Measurements from ENCODE around the gene SRGAP1. TPM values are rescaled to one million over a fixed set of nuclear protein-coding genes. Genes with fewer than 3 reads are reported as not detected.

SRGAP1 gene
- total and polyA plus RNA-seq, 2 of the 8 experiments (the other 6 are each of a cell fraction or from before 2014, with no cell fraction given), result 3.2 to 7.3 TPM

GRCh38 chr12:63977441-63977840 lies 132.9 kb downstream of the SRGAP1 start:
- Histone ChIP-seq H2BK5ac (ENCODE audit: low read depth, low read length) (no peak overlapping the region), H3K23me2 (ENCODE audit: low read depth, low read length) (no peaks in the 10 kb centered on the region), H2BK120ac (replicated peaks; ENCODE audit: low read depth, low read length) (no peak overlapping the region), H3K9ac (replicated peaks in 1 of 4; ENCODE audit: extremely low read depth in 1 of 4, low read depth in 3 of 4, low read length in 3 of 4) (no peak overlapping the region), H2BK15ac (ENCODE audit: low read length) (no peak overlapping the region), H3K4me1 (replicated peaks in 1 of 4; ENCODE audit: control insufficient read depth in 3 of 4, insufficient read depth in 4 of 4, low read length in 3 of 4) (peaks cover 0 to 3% (median 2%) of the 10 kb centered on the region in 4 experiments; a peak in 2 of 7 replicates), H3K4ac (replicated peaks; ENCODE audit: insufficient read length, low read depth, low read length) (no peak overlapping the region), H4K8ac (ENCODE audit: extremely low read depth, insufficient read depth, low read length) (no peak overlapping the region), H3K23ac (ENCODE audit: insufficient read length) (no peak overlapping the region), H3K36me3 (ENCODE audit: control insufficient read depth in 2 of 4, insufficient read depth in 4 of 4, low read length in 3 of 4) (no peaks in the 10 kb centered on the region), H3K79me2 (ENCODE audit: control insufficient read depth in 1 of 2, insufficient read depth in 2 of 2, low read length in 2 of 2) (no peaks in the 10 kb centered on the region), H3K27me3 (replicated peaks in 1 of 4; ENCODE audit: control insufficient read depth in 3 of 4, extremely low read depth in 1 of 4, insufficient read depth in 3 of 4, low read length in 3 of 4) (no peaks in the 10 kb centered on the region), H2BK12ac (ENCODE audit: low read depth, low read length) (no peak overlapping the region), H3K18ac (ENCODE audit: extremely low read depth, low read length) (no peak overlapping the region), H2AFZ (ENCODE audit: low read length) (no peak overlapping the region), H3K14ac (ENCODE audit: insufficient read length) (no peak overlapping the region), H2AK5ac (ENCODE audit: low read depth, low read length) (no peak overlapping the region), H4K20me1 (replicated peaks in 1 of 2; ENCODE audit: control insufficient read depth in 1 of 2, insufficient read depth in 2 of 2, low read length in 2 of 2) (no peaks in the 10 kb centered on the region), H3K56ac (replicated peaks; ENCODE audit: insufficient read length, low read depth, low read length) (no peak overlapping the region), H4K5ac (ENCODE audit: insufficient read length, low read depth, low read length) (no peak overlapping the region), H3K4me3 (ENCODE audit: extremely low read depth in 1 of 4, insufficient read depth in 2 of 4, low read depth in 3 of 4, low read length in 4 of 4) (no peak overlapping the region), H4K91ac (replicated peaks; ENCODE audit: insufficient read length, low read length) (no peak overlapping the region), H2BK20ac (ENCODE audit: low read length) (no peak overlapping the region), H3K9me3 (ENCODE audit: insufficient read depth in 2 of 2, low read depth in 1 of 2, low read length in 1 of 2) (no peaks in the 10 kb centered on the region), H3K27ac (ENCODE audit: low read depth, low read length) (no peak overlapping the region), H3K79me1 (ENCODE audit: low read depth, low read length) (no peaks in the 10 kb centered on the region), H3K4me2 (ENCODE audit: insufficient read depth in 1 of 2, low read depth in 2 of 2, low read length in 2 of 2) (no peak overlapping the region)
- ChIA-PET CTCF (ENCODE audit: partially characterized antibody) (interaction anchor here (0.6 kb wide), 1 partner anchor 1303 kb away, joined by 3 read pairs; no protein-coding TSS in a partner anchor), POLR2A (ENCODE audit: partially characterized antibody) (interaction anchor here (0.7 kb wide), 1 partner anchor 55 kb away, joined by 3 read pairs; no protein-coding TSS in a partner anchor)
- 85% methylated on average over 4 of the region's 4 CpGs; no CpG with 5 or more reads in 1 of the 2 experiments for WGBS, 2 experiments (ENCODE audit: extremely low coverage in 1 of 2, insufficient coverage in 1 of 2, insufficient read length in 1 of 2, insufficient replicate concordance in 2 of 2, low coverage in 1 of 2, low lambda C conversion rate in 2 of 2, missing lambda C conversion rate in 1 of 2)
- DNase-seq (ENCODE audit: low read depth in 1 of 2, low spot score in 2 of 2) (no peak), FAIRE-seq (no peak)
- TF ChIP-seq SP4 (IDR thresholded peaks at IDR 0.05; ENCODE audit: low read length) (no peak), SIX5 (IDR thresholded peaks at IDR 0.05; ENCODE audit: low read depth, low read length) (no peak), EP300 (IDR thresholded peaks at IDR 0.05; ENCODE audit: borderline replicate concordance in 1 of 2, low read depth in 2 of 2, low read length in 2 of 2) (no peak), POLR2AphosphoS5 (IDR thresholded peaks at IDR 0.05; ENCODE audit: low read depth, low read length) (no peak), CBX5 (IDR thresholded peaks at IDR 0.05; ENCODE audit: low read depth, low read length) (no peak), TBP (IDR thresholded peaks at IDR 0.05; ENCODE audit: low read depth, low read length) (no peak), BCL11A (IDR thresholded peaks at IDR 0.05; ENCODE audit: low read depth in 2 of 2, low read length in 2 of 2) (no peak), EGR1 (IDR thresholded peaks at IDR 0.05; ENCODE audit: borderline replicate concordance, low read depth, low read length) (no peak), MAFK (IDR thresholded peaks at IDR 0.05; ENCODE audit: low read depth, low read length) (no peak), TCF12 (IDR thresholded peaks at IDR 0.05; ENCODE audit: low read depth, low read length) (no peak), CHD1 (IDR thresholded peaks at IDR 0.05; ENCODE audit: low read depth, low read length) (no peak), JUN (IDR thresholded peaks at IDR 0.05; ENCODE audit: low read depth, low read length) (no peak), SAP30 (IDR thresholded peaks at IDR 0.05; ENCODE audit: insufficient read depth, insufficient replicate concordance, low read length) (no peak), BACH1 (IDR thresholded peaks at IDR 0.05; ENCODE audit: low read length) (no peak), SUZ12 (IDR thresholded peaks at IDR 0.05; ENCODE audit: low read length) (no peak)
